Gastrocnemius medialis (tissue), 4 donors: ENCODE results near the gene CLEC4D. TPM values are rescaled to one million over a fixed set of nuclear protein-coding genes. Genes with fewer than 3 reads are reported as not detected.

Source experiments
- ATAC-seq, 2 donors: fragments of 150-250 bp; one replicate each; pipeline ENCODE4 v1.9.1; 2016
- DNase-seq, 2 donors: peaks; one replicate each; pipeline ENCODE4 v3.0.0-alpha.2; 2019
- H3K27ac ChIP-seq, 4 donors: fragments of 200-600 bp; sonication (generic); 1 replicate in 1 of 4; 2 replicates in 3 of 4; pipeline ENCODE4 v1.5.1; 2016 to 2018; ENCODE audit warnings: mild to moderate bottlenecking in 2 of 4, moderate library complexity in 1 of 4
- H3K27me3 ChIP-seq, 3 donors: fragments of 200-600 bp; sonication (generic) in 2 of 3; 1 replicate in 1 of 3; 2 replicates in 2 of 3; pipeline versions ENCODE4 v1.5.1 to v1.6.0; 2016 to 2019; ENCODE audit warnings: mild to moderate bottlenecking in 1 of 3, moderate library complexity in 1 of 3
- H3K36me3 ChIP-seq, 2 donors: fragments of 200-600 bp; sonication (generic) in 1 of 2; one replicate each; pipeline ENCODE4 v1.5.1; 2017 to 2018
- H3K4me1 ChIP-seq, 2 donors: fragments of 200-600 bp; sonication (generic) in 1 of 2; one replicate each; pipeline ENCODE4 v1.5.1; 2016 to 2017; ENCODE audit warnings: mild to moderate bottlenecking in 2 of 2
- H3K4me3 ChIP-seq, 4 donors: fragments of 200-600 bp; sonication (generic) in 3 of 4; 1 replicate in 1 of 4; 2 replicates in 3 of 4; pipeline ENCODE4 v1.5.1; 2016 to 2019; ENCODE audit warnings: mild to moderate bottlenecking in 2 of 4
- H3K9me3 ChIP-seq, 3 donors: fragments of 200-600 bp; sonication (generic) in 2 of 3; 1 replicate in 1 of 3; 2 replicates in 2 of 3; pipeline ENCODE4 v1.5.1; 2016 to 2019
- POLR2A ChIP-seq, 2 donors: fragments of 450-650 bp; IDR thresholded peaks; one replicate each; pipeline ENCODE4 v1.6.1; 2017; ENCODE audit warnings: antibody characterized with exemption in 2 of 2, mild to moderate bottlenecking in 2 of 2, moderate library complexity in 2 of 2
- in situ Hi-C, 4 donors: fragments of 200-750 bp; cut with MboI; loops; one replicate each; pipeline versions ENCODE4 v1.15.0 to v1.8.0; 2017; ENCODE audit warnings: low sequenced_read_pairs in 4 of 4
- intact Hi-C: fragments of 100-400 bp; cut with DNase I; formaldehyde crosslinking; loops from one replicate; pipeline ENCODE4 v1.15.1; 2023; ENCODE audit warnings: low total_unique reads
- total RNA-seq, 4 donors: library from RNA; depleted of rRNA; stranded (reverse); fragments of >200 nt; gene quantifications; one replicate each; pipeline versions ENCODE4 v1.1.0 to v1.2.3, GENCODE V29; 2016
- TF ChIP-seq, protein P1 (sequence below), 5 experiments: fragments of 450-650 bp in 3 of 5; fragments of 200-600 bp in 2 of 5; sonication (generic) in 2 of 5; IDR thresholded peaks in 4 of 5; conservative IDR thresholded peaks in 1 of 5; 1 replicate in 4 of 5; 2 replicates in 1 of 5; pipeline ENCODE4 v1.5.1; 2016 to 2019; ENCODE audit warnings: antibody characterized with exemption in 5 of 5, mild to moderate bottlenecking in 3 of 5, moderate library complexity in 3 of 5

CLEC4D gene
- total RNA-seq, result under 1 TPM in 1 of 4 donors, not detected in 3; 0.27 TPM

DNA sequence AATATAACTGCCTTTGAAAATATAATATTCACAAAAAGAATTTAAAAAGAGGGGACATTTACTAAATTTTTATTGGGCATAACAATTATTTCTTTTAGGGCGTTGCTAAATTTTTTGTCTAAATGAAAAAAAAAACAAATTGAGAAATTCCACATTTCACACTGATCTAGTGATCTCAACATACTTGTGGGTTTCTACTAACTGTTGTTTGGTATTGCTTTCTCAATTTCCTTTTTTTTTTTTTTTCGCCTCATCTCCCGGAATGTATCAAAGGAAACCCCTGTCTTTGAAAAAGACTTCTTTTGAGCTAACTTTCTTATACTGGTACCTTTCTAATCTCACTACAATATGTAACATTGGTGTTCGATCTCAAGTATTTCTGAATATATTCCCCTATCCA is at the start of gene CLEC4D:
CLEC4D (plus strand) TSS at position 248 of the 400 bp plus-strand sequence. CDS start 230 bp downstream, outside the sequence.
- Histone ChIP-seq H3K27me3 (no peaks in the 10 kb centered on the region), H3K4me3 (no peak within 1 kb of the TSS), H3K4me1 (no peaks in the 10 kb centered on the region), H3K9me3 (no peaks in the 10 kb centered on the region), H3K27ac (no peak within 1 kb of the TSS), H3K36me3 (no peaks in the 10 kb centered on the region)
- in situ Hi-C loops (no loop called here), intact Hi-C loops (no loop called here)
- ATAC-seq, result no peak
- no peak for DNase-seq
- TF ChIP-seq, protein P1, sequence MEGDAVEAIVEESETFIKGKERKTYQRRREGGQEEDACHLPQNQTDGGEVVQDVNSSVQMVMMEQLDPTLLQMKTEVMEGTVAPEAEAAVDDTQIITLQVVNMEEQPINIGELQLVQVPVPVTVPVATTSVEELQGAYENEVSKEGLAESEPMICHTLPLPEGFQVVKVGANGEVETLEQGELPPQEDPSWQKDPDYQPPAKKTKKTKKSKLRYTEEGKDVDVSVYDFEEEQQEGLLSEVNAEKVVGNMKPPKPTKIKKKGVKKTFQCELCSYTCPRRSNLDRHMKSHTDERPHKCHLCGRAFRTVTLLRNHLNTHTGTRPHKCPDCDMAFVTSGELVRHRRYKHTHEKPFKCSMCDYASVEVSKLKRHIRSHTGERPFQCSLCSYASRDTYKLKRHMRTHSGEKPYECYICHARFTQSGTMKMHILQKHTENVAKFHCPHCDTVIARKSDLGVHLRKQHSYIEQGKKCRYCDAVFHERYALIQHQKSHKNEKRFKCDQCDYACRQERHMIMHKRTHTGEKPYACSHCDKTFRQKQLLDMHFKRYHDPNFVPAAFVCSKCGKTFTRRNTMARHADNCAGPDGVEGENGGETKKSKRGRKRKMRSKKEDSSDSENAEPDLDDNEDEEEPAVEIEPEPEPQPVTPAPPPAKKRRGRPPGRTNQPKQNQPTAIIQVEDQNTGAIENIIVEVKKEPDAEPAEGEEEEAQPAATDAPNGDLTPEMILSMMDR (IDR thresholded peaks at IDR 0.05 in 4 of 5, conservative IDR thresholded peaks at IDR 0.05 in 1 of 5), result no peak
- TF ChIP-seq POLR2A (IDR thresholded peaks at IDR 0.05), result no peak

DNA sequence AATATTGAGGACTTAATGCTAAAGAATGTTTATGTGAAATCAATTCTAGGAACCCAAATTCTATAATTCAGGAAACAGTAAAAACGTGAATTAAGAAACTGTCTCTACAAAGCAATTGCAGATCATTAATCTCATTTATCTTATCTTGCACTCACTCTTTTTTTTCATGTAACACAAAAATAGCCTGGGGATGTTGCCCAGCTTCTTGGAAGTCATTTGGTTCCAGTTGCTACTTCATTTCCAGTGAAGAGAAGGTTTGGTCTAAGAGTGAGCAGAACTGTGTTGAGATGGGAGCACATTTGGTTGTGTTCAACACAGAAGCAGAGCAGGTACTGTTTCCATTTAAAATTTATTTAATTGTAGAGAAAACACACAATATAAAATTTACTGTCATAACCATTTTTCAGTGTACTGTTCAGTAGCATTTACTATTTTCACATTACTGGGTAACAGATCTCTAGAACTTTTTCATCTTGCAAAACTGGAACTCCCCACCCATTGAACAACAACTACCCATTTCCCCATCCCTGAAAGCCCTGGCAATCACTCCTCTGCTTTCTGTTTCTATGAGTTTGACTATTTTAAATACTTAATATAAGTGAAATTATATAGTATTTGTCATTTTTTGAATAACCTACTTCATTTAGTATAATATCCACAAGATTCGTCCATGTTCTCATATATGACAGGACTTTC is 47.9 kb upstream of the CLEC4D start:
- H3K4me1 ChIP-seq, result no peaks in the 10 kb centered on the region
- H3K9me3 ChIP-seq, result no peaks in the 10 kb centered on the region
- no peak for ATAC-seq
- intact Hi-C loops, result no loop called here
- H3K27me3 ChIP-seq, result no peaks in the 10 kb centered on the region
- no peaks in the 10 kb centered on the region for H3K36me3 ChIP-seq
- in situ Hi-C loops, result no loop called here
- no peak for TF ChIP-seq POLR2A (IDR thresholded peaks at IDR 0.05)
- DNase-seq, result no peak
- H3K27ac ChIP-seq, result no peak overlapping the region
- no peak overlapping the region for H3K4me3 ChIP-seq

DNA sequence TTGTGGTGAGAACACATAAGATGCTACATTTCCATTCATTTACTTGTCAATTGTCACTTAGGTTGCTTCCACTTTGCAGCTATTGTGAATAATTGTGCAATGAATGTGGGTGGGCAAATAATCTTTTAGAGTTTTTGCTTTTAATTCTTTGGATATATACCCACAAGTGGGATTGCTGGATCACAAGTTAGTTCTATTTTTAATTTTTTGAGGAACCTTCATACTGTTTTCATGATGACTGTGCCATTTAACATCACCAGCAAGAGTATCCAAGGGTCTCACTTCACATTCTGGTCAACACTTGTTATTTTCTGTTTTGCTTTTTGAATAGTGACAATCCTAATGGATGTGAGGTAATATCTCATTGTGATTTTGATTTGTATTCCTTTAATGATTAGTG is 47.1 kb upstream of the CLEC4D start:
- no peaks in the 10 kb centered on the region for H3K36me3 ChIP-seq
- H3K9me3 ChIP-seq, result no peaks in the 10 kb centered on the region
- no peak overlapping the region for H3K4me3 ChIP-seq
- TF ChIP-seq, protein P1 (IDR thresholded peaks at IDR 0.05 in 4 of 5, conservative IDR thresholded peaks at IDR 0.05 in 1 of 5), result no peak
- no peak for TF ChIP-seq POLR2A (IDR thresholded peaks at IDR 0.05)
- intact Hi-C loops, result no loop called here
- no peak for DNase-seq
- no peaks in the 10 kb centered on the region for H3K27me3 ChIP-seq
- no peak for ATAC-seq
- no peak overlapping the region for H3K27ac ChIP-seq
- no peaks in the 10 kb centered on the region for H3K4me1 ChIP-seq
- in situ Hi-C loops, result no loop called here

DNA sequence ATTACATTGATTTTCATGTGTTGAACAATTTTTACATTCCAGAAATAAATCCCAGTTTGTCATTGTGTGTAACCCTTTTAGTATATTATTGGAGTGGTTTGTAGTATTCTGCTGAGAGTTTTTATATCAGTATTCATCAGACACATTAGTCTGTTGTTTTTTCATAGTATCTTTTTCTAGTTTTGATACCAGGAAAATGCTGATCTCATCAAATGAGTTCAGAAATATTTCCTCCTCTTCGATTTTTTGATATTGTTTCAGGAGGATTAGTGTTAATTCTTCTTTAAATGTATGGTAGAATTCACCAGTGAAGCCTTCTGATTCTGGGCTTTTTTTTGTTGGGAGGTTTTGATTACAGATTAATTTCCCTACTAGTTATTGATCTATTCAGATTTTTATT is 42.2 kb upstream of the CLEC4D start:
- H3K27ac ChIP-seq, result no peak overlapping the region
- no peaks in the 10 kb centered on the region for H3K4me1 ChIP-seq
- TF ChIP-seq, protein P1 (IDR thresholded peaks at IDR 0.05 in 4 of 5, conservative IDR thresholded peaks at IDR 0.05 in 1 of 5), result no peak
- H3K36me3 ChIP-seq, result no peaks in the 10 kb centered on the region
- DNase-seq (no peak), ATAC-seq (no peak)
- H3K9me3 ChIP-seq, result no peaks in the 10 kb centered on the region
- intact Hi-C loops (no loop called here), in situ Hi-C loops (no loop called here)
- H3K27me3 ChIP-seq, result no peaks in the 10 kb centered on the region
- no peak overlapping the region for H3K4me3 ChIP-seq

DNA sequence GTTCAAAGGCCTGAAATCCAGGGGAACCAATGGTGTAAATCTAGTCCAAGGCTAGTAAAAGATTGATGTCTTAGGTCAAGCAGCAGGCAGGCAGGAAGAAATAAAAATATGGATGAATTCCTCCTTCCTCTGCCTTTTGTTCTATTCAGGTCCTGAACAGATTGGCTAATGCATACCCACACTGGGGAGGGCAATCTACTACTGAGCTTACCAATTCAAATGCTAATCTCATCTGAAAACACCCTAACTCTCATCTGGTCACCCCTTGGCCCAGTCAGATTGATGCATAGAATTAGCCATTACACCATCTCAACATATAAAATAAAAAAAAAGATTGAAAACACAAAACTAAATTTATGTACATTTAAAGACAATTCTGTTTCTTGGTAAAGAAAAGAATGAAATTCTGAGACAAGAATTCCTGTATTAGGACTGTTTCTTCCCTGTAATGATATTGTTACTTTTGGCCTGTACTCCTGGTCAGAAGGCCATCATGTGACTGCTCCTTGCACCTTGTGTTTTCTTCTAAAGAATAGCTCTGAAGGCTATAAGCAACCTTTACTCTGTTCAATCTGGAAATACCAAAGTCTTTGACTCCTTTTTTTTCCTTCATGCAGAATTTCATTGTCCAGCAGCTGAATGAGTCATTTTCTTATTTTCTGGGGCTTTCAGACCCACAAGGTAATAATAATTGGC is 37.6 kb upstream of the CLEC4D start:
- TF ChIP-seq, protein P1 (IDR thresholded peaks at IDR 0.05 in 4 of 5, conservative IDR thresholded peaks at IDR 0.05 in 1 of 5), result no peak
- no peak for TF ChIP-seq POLR2A (IDR thresholded peaks at IDR 0.05)
- no peak overlapping the region for H3K4me3 ChIP-seq
- no peaks in the 10 kb centered on the region for H3K9me3 ChIP-seq
- in situ Hi-C loops, result no loop called here
- DNase-seq (no peak), ATAC-seq (no peak)
- H3K27ac ChIP-seq, result no peak overlapping the region
- H3K36me3 ChIP-seq, result no peaks in the 10 kb centered on the region
- no peaks in the 10 kb centered on the region for H3K27me3 ChIP-seq
- intact Hi-C loops, result no loop called here
- no peaks in the 10 kb centered on the region for H3K4me1 ChIP-seq
